GM19043 (cell line): ENCODE results near the gene SCAPER.

ENCODE experiments used
- ATAC-seq: cut with Tn5 transposase; IDR thresholded peaks from one replicate; pipeline ENCODE4 v1.9.1; 2021; ENCODE audit warnings: low read depth; ENCODE audit not compliant: unreplicated experiment

SCAPER gene, protein sequence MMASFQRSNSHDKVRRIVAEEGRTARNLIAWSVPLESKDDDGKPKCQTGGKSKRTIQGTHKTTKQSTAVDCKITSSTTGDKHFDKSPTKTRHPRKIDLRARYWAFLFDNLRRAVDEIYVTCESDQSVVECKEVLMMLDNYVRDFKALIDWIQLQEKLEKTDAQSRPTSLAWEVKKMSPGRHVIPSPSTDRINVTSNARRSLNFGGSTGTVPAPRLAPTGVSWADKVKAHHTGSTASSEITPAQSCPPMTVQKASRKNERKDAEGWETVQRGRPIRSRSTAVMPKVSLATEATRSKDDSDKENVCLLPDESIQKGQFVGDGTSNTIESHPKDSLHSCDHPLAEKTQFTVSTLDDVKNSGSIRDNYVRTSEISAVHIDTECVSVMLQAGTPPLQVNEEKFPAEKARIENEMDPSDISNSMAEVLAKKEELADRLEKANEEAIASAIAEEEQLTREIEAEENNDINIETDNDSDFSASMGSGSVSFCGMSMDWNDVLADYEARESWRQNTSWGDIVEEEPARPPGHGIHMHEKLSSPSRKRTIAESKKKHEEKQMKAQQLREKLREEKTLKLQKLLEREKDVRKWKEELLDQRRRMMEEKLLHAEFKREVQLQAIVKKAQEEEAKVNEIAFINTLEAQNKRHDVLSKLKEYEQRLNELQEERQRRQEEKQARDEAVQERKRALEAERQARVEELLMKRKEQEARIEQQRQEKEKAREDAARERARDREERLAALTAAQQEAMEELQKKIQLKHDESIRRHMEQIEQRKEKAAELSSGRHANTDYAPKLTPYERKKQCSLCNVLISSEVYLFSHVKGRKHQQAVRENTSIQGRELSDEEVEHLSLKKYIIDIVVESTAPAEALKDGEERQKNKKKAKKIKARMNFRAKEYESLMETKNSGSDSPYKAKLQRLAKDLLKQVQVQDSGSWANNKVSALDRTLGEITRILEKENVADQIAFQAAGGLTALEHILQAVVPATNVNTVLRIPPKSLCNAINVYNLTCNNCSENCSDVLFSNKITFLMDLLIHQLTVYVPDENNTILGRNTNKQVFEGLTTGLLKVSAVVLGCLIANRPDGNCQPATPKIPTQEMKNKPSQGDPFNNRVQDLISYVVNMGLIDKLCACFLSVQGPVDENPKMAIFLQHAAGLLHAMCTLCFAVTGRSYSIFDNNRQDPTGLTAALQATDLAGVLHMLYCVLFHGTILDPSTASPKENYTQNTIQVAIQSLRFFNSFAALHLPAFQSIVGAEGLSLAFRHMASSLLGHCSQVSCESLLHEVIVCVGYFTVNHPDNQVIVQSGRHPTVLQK (N-terminal part only)

DNA sequence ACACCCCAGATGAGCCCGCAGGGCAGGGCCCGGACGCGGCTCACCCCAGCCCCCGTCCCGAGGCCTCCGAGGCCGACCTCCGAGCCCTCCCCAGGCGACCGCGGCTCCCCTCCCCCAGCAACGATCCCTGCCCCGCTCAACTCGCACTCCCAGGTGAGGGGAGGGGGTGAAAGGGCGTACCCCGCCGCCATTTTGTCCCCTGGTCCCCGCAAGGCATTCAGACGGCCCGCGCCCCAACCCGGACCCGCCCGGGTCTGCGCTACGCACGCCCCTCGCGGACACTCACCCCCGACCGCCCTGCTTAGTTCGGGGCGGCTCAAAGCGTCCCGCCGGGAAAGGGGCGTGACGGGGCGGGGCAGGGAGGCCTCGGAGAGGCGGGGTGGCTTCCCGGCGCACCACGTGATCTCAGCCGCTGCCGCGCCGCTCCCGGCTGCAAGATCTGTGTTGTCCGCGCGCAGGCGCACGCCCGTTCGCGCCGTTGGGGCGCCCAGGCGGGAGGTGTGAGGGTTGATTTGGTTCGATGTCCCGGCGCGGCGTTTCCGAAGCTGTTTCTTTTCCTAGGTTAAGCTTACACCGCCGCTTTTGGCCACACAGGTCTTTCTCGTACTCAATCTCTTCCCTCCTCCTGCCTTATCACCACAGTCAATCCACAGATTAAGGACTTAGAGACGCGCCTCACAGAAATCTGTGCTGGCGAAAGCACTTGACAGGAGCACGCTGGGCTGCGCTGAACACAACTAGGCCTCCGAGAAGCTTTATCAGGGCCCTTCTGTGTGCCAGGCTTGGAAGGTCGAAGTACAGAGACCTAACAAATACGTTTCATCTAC lies at the start of gene SCAPER:
Gene SCAPER (minus strand): TSS at position 328 of the 827 bp plus-strand sequence. CDS start 21,523 bp downstream, outside the sequence.
- ATAC-seq = peak; percentile 63

DNA sequence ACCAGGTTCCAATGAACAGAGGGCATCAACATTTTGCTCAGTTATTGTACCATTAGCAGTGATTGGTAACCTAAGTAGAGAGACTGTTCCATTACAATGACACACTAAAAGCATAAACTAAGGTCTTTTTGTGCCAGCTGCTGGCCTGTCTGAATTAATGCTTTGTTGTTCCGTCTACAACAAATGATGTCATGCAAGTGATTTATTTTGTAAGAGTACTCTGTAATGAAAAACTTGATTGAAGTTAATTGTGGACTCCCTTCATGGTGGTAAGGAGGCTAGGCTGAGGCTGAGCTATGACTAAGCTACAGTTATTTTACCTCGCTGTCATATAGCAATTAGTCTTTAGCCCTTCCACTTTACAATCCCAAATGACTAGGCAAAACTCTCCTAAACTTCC lies 49.6 kb upstream of the SCAPER start:
- ATAC-seq = no peak

DNA sequence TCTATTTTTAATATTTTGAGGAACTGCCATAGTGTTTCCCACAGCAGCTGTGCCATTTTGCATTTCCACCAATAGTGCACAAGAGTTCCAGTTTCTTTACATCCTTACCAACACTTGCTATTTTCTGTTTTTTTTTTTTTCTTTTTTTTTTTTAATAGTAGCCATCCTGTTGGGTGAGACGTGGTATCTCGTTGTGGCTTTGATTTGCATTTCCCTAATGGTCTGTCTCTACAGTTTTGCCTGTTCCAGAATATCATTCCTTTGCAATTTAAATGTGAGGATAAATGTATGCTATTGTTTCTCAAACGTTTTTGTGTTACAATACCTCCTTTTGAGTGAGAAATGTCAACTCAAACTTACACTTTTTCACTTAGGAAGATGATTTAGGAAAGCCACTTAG lies 48.8 kb upstream of the SCAPER start:
- no peak for ATAC-seq

DNA sequence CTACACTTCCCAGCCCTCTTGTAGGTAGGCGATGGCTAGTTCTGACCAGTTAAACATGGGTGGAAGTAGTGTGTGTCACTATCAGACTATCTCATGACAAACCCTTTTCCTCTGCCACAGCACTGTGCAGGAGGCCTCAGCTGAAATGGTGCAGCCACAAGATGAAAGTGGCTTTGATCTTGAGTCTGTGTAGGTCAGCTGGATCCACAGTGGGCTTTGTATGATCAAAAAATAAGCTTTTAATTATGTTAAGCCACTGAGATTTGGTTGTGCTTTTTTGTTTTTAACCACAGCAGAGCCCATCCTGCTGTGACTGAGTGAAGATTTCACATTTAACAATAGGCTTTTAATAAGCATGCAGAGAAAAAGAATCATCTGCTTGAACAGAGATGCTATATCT lies 46.1 kb upstream of the SCAPER start:
- no peak for ATAC-seq

DNA sequence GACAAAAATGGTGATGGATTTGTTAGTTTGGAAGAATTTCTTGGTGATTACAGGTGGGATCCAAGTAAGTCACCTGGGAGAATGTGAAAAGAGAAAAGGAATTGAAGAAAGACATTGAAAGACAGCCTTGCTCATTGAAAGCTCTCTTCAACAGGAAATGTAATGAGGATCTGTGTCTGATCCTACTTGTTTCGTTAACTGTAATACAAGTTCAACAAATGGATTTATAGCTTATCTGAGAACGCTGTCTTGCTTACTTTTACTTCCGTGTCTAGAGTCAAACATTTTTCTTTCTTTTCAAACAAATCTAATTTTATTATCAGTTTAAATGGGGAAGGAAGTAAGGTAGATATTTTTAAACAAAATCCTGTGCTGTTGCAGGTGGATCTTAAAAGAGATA lies 42.3 kb upstream of the SCAPER start:
- no peak for ATAC-seq

DNA sequence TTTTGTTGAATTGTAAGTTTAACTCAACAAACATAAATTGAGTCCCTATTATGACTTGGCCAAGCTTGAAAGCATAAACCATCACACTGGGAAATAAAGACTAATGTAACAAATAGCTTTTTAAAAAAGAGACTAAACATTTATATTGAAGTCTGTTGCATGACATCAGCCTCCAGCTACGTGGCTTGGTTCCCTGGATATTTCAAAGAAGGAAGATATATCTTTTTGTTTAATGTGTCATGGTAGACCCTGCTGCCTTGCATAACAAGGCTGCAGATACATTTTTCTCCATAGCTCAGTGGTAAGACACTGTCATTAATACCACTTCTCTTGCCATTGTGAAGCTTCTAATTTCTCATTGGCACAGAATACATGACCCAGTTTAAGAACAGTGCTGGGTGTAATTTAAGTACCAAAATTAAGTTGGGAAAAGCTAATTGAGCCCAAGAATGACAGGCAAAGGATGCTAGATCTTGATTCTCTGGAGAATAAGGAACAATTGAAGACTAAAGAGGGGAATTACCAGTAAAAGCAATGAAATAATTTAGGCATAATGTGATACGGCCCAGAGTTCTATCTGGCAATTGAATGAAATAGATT lies 40.5 kb upstream of the SCAPER start:
- ATAC-seq = no peak

DNA sequence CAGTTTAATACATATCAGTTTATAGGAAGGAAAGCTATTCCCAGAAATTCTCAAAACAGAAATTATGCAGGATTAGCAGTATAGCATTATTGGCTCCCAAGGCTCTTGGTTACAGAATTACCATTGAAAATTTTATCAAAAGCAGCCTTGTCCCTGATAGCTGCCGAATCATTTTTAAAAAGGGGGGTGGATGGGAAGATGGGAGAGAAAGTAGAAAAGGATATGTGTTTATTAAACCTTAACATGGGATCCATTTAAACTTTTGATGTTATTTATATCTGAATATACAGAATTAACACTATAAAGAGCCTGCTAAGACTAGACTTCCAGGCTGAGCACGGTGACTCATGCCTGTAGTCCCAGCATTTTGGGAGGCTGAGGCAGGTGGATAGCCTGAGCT lies 37.2 kb upstream of the SCAPER start:
- ATAC-seq = no peak

DNA sequence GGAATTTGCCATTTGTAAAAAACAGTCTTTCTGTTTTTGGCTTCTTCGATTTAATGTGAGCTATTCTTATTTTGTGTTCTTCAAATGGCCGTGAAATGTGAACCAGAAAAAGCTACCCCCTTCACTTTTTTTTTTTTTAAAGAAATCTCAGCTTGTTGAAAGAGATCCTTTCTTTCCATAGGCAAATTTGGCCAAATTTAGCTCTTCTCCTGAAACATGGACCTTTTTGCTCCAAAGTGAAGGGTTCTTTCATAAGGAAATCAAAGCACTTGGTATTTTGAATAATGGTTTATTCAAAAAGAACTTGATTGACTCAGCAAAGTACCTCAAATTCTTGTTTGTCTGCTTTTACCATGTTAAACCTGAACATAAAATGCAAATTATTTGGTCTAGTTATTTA lies 36.5 kb upstream of the SCAPER start:
- ATAC-seq = no peak

DNA sequence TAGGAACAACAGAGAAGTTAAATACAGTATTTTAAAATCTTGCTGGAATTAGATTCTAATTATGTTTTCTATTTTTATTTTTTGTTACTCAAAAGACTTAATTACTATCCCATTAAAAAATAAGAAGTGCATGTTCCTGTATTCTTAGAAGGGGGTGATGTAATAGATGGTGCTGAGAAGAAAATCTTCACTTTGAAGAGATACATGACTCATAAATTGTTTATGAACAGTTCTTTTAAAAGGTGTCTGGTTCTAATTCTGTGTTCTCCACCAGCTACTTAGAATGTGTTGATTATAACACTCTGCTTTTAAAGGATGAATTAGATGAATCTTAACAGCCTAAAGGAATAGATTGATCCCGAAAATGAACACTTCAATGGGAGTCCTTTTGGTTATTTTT lies 34.6 kb upstream of the SCAPER start:
- no peak for ATAC-seq

DNA sequence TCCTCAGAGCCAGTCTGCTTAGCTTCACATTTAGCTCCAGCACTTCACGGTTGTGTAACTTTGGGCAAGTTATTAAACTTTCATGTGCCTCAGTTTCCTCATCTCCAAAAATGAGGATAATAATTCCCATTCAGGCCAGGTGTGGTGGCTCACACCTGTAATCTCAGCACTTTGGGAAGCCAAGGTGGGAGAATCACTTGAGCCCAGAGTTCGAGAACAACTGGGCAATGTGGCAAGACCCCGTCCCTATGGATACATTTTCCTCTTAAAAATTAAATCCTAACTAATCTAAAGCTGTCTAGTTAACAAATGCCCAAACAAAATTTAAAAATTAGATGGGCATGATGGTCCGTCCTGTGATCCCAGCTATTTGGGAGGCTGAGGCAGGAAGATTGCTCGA lies 33.6 kb upstream of the SCAPER start:
- no peak for ATAC-seq

DNA sequence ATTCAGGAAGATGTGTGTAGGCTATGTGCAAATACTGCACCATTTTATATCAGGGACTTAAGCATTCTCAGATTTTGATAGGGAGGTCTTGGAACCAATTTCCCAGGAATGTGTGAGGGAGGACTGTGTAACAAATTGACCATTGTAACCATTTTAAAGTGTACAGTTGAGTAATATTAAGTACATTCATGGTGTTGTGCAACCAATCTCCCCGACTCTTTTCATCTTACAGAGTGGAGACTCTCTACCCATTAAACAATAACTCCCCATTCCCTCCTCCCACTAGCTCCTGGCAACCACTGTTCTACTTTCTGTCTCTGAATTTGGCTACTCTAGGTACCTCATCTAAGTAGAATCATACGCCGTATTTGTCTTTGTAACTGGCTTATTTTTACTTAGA lies 31.5 kb upstream of the SCAPER start:
- ATAC-seq = no peak

DNA sequence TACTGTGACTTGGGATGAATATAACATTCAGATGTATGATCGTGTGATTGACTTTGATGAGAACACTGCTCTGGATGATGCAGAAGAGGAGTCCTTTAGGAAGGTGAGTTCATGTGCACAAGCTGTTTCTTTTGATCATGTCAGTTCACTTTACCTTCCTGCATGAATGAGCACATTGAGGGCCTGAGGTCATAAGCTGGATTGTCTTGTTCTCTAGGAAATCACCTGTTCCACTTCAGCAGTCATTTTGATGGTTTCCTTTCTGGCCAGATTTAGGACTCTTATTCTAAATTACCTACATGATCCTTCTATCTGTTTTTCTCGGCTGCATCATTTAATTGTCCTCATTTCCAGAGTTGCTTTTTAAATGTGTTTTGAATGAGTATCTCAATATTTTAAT lies 30.5 kb upstream of the SCAPER start:
- no peak for ATAC-seq

DNA sequence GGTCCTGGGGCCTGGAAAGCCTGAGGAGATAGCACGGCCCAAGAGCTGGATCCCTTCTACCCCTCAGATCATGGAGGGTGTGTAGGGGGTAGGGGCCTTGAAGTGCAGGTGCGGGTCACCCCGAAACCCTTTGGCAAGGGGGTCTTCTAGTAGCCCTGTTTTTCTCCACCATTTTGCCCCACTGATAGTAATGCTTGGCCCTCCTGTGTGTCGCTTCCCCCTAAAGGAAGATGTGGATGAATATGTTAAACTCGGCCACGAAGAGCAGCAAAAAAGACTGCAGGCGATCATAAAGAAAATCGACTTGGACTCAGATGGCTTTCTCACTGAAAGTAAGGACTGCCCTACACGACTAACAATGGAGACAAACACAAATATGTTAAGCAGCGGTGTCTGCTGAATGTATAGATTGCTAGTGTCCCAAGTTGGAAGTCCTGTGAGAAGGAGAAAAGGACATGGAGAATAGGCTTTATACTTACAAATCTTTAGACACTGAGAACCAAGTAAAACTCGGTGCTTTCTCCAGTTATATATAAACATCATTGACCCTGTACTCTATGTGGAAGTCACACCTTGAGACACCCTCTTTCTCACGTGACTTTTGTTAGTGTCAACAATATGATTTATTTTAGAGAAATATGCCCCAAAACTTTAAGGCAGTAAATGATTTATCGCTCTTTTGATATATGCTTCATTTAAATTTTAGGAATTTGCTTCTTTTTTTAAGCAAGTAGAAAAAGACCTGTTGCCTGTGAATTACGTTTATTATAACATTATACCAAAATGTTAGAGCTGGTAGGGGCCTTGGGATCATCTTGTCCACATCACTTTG lies 27.2 kb upstream of the SCAPER start:
- no peak for ATAC-seq

DNA sequence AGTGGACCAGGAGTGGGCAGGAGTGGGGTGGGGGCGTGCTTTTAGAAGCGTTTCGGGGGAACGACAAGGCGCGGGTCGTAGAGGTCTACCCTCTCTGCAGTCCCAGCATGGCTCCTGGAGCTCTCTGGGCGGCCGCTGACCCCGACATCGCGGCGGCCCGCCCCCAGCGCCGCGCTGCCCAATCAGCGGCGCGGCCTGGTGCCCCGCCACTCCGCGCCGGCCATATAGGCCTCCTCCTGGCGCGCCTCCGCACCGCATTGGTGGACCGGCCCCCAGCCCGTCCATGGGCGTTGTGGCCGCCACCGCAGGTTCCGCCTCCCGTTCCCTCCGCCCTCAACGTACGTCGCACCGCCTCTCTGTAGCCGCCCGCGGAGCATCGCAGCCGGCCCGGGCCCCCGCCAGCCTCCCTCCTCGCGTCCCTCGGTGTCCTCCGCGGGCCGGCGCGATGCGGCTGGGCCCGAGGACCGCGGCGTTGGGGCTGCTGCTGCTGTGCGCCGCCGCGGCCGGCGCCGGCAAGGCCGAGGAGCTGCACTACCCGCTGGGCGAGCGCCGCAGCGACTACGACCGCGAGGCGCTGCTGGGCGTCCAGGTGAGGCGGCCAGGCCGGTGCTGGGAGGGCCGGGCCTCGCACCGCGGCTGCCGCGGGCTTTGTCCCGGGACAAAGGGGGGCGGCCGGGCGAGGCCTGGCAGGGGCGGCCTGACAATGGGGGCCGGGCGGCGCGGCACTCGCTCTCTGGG lies 26.4 kb upstream of the SCAPER start, which contains the start of gene RCN2:
Gene RCN2 (plus strand): TSS at position 353 of the 738 bp plus-strand sequence. CDS start 93 bp downstream, at position 446.
- peak; percentile 94 for ATAC-seq

DNA sequence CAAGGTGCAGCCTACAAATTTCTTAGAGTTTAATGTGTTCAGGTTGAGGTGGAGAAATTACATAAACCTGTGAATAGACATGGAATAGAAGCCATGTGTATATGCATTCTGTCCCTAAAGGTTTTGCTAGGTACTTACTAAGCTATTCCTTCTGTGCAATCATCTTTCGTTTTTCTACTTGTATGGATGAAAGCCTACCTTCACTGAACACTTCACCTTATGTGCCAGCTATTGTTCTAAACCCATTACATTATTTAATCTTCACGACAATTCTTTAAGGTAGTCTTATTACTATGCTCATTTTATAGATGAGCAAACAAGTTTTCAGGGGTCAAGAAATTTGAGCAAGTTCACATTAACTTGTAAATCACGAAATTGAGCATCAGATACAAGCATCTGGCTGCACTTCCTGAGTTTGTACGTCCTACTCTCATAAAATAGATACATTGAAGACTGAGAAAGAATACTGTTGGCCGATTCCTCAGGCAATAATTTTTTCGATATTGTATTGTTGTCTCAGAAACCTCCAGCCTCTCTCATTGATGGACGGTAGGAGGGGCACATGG lies 25.8 kb upstream of the SCAPER start:
- no peak for ATAC-seq

DNA sequence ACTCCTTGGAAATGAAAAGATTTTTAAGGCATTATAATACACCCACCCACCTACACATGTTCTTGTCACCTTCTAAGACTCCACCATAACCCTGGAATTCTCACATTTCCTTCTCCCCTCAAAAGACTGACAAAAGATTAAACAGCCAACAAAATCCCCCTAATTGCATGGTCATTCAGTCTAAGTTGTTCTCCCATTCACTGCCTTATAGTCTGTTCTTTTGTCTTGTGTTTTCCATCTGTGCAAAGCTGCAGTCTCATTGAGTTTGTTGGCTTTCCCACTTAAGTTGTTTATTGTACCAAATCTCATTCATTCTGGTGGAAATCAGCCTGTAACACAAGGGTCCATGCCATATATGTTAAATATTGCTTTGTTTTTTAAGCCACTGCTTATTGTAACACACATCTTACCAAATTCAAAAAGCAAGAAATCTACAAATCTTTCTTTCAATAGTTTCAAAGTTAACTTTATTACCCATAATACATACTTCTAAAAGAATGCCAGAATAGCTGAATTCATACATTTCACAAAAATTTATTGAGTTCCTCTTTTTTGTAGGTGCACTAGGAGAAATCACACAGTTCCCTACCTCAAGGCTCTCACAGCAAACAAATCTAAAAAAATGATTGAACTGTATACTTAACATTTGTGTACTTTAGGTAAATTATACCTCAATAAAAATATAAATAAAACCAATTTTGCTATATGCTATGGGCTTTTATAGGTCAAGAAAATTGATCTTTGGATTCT lies 24.0 kb upstream of the SCAPER start:
- ATAC-seq = no peak

DNA sequence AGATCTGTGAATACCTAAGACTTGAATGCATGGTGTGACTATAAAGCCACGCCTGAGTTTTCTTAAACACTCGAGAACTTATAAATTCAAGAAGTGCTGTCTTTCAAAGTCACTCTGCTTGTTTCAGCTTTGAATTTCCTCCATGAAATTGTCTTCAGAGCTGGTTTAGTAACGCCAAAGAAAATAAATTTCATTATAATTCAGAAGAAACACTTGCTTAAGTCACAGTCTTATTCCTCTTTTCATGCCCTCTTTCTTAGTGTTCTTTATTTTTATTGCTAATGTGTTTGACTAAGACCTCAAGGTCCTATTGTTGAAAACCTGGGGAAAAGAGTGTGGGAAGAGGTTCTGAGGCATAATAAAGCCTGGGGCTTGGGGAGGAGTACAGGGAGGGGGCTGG lies 23.1 kb upstream of the SCAPER start:
- no peak for ATAC-seq
